Hepatocyte (in vitro differentiated cells): ENCODE data around the gene CDC20B. TPM values are rescaled to one million over a fixed set of nuclear protein-coding genes. Genes with fewer than 3 reads are reported as not detected.

Source experiments
- DNase-seq: peaks from one replicate; pipeline ENCODE4 v3.0.0-alpha.2; 2016; ENCODE audit warnings: low spot score
- H2AFZ ChIP-seq: fragments of 200-600 bp; sonication (generic); 2 replicates; pipeline ENCODE4 v1.6.0; 2016; ENCODE audit warnings: antibody characterized with exemption, mild to moderate bottlenecking
- H3K27ac ChIP-seq: fragments of 200-600 bp; sonication (generic); 2 replicates; pipeline ENCODE4 v1.5.1; 2016; ENCODE audit warnings: mild to moderate bottlenecking
- H3K27me3 ChIP-seq: fragments of 200-600 bp; sonication (generic); 2 replicates; pipeline ENCODE4 v1.6.1; 2016
- H3K36me3 ChIP-seq: fragments of 200-600 bp; sonication (generic); replicated peaks from 2 replicates; pipeline ENCODE4 v1.5.1; 2016; ENCODE audit warnings: low read depth; ENCODE audit not compliant: insufficient read depth
- H3K4me1 ChIP-seq: fragments of 200-600 bp; sonication (generic); 2 replicates; pipeline ENCODE4 v1.5.1; 2016; ENCODE audit warnings: mild to moderate bottlenecking, moderate library complexity; ENCODE audit not compliant: insufficient read depth
- H3K4me2 ChIP-seq: fragments of 200-600 bp; sonication (generic); 2 replicates; pipeline ENCODE4 v1.6.0; 2016
- H3K4me3 ChIP-seq: fragments of 200-600 bp; sonication (generic); 2 replicates; pipeline ENCODE4 v1.5.1; 2016; ENCODE audit warnings: mild to moderate bottlenecking
- H3K79me2 ChIP-seq: fragments of 200-600 bp; sonication (generic); 2 replicates; pipeline ENCODE4 v1.6.0; 2017; ENCODE audit warnings: mild to moderate bottlenecking
- H3K9me2 ChIP-seq: fragments of 200-600 bp; sonication (generic); replicated peaks from 2 replicates; pipeline ENCODE4 v1.6.0; 2017; ENCODE audit warnings: mild to moderate bottlenecking; ENCODE audit not compliant: insufficient read depth
- H3K9me3 ChIP-seq: fragments of 200-600 bp; sonication (generic); 2 replicates; pipeline ENCODE4 v1.5.1; 2016; ENCODE audit warnings: low read depth, mild to moderate bottlenecking
- H4K20me1 ChIP-seq: fragments of 200-600 bp; sonication (generic); 2 replicates; pipeline ENCODE4 v1.6.0; 2016; ENCODE audit warnings: mild to moderate bottlenecking; ENCODE audit not compliant: insufficient read depth, poor library complexity, severe bottlenecking
- EZH2 ChIP-seq: fragments of 200-600 bp; sonication (generic); IDR thresholded peaks from 2 replicates; pipeline ENCODE4 v1.6.1; 2016; ENCODE audit warnings: antibody characterized with exemption, mild to moderate bottlenecking, borderline replicate concordance
- EZH2phosphoT487 ChIP-seq: fragments of 200-600 bp; sonication (generic); IDR thresholded peaks from one replicate; pipeline ENCODE4 v1.6.1; 2018; ENCODE audit warnings: antibody characterized with exemption, mild to moderate bottlenecking, low read depth, moderate library complexity; ENCODE audit not compliant: unreplicated experiment, severe bottlenecking
- WGBS: methylation state at CpG from one replicate; pipeline ENCODE4 v1.1.6; 2016; ENCODE audit warnings: low lambda C conversion rate; ENCODE audit errors: missing lambda C conversion rate; 5-methylcytosine and 5-hydroxymethylcytosine counted together
- polyA plus RNA-seq: library from polyadenylated mRNA; unstranded; fragments of >200 nt; fragmentation: Nextera tagmentation; extraction: Ambion mirVana; gene quantifications from 2 replicates; pipeline ENCODE4 v1.2.1, GENCODE V29; 2016
- total RNA-seq: library from RNA; depleted of rRNA; stranded (reverse); fragments of >200 nt; gene quantifications from 2 replicates; pipeline ENCODE4 v1.2.3, GENCODE V29; 2014
- TF ChIP-seq, protein P1 (sequence below): fragments of 200-600 bp; sonication (generic); IDR thresholded peaks from 2 replicates; pipeline ENCODE4 v1.5.1; 2016; ENCODE audit warnings: antibody characterized with exemption, mild to moderate bottlenecking; ENCODE audit not compliant: poor library complexity

Gene CDC20B
- total and polyA plus RNA-seq, 2 experiments from 2014 or later: 0.30 TPM; not detected in 1

DNA sequence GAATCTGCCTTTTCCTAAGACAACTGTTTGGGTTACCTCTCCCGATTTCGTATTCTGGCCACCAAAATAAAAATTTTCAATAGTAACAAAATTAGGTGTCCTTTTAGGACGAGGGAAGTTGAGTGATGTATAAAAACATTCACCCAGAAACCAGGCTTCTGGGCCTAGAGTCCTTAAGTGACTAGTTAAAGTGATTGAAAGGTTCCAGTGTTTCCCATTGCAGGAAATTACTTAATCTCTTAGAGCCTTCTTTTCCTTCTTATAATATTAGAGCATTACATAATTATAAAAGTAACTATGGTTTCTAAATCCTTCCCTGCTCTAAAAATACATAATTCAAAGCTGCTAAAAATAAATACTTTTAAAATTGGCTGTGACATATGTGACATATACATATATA lies 46.8 kb upstream of the CDC20B start:
- Histone ChIP-seq H3K9me3 (no peaks in the 10 kb centered on the region), H3K36me3 (no peaks in the 10 kb centered on the region), H3K9me2 (no peaks in the 10 kb centered on the region), H3K27ac (no peak overlapping the region), H3K4me1 (peaks cover 16% of the 10 kb centered on the region), H2AFZ (no peak overlapping the region), H3K79me2 (no peaks in the 10 kb centered on the region), H4K20me1 (no peaks in the 10 kb centered on the region), H3K4me2 (no peak overlapping the region), H3K27me3 (peaks cover 66% of the 10 kb centered on the region), H3K4me3 (no peak overlapping the region)
- TF ChIP-seq EZH2: peak; percentile 10
- TF ChIP-seq, protein P1, sequence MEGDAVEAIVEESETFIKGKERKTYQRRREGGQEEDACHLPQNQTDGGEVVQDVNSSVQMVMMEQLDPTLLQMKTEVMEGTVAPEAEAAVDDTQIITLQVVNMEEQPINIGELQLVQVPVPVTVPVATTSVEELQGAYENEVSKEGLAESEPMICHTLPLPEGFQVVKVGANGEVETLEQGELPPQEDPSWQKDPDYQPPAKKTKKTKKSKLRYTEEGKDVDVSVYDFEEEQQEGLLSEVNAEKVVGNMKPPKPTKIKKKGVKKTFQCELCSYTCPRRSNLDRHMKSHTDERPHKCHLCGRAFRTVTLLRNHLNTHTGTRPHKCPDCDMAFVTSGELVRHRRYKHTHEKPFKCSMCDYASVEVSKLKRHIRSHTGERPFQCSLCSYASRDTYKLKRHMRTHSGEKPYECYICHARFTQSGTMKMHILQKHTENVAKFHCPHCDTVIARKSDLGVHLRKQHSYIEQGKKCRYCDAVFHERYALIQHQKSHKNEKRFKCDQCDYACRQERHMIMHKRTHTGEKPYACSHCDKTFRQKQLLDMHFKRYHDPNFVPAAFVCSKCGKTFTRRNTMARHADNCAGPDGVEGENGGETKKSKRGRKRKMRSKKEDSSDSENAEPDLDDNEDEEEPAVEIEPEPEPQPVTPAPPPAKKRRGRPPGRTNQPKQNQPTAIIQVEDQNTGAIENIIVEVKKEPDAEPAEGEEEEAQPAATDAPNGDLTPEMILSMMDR: no peak
- TF ChIP-seq EZH2phosphoT487: no peak
- DNase-seq: no peak
- 89% methylated on average over 3 of the region's 3 CpGs for whole genome bisulfite sequencing

DNA sequence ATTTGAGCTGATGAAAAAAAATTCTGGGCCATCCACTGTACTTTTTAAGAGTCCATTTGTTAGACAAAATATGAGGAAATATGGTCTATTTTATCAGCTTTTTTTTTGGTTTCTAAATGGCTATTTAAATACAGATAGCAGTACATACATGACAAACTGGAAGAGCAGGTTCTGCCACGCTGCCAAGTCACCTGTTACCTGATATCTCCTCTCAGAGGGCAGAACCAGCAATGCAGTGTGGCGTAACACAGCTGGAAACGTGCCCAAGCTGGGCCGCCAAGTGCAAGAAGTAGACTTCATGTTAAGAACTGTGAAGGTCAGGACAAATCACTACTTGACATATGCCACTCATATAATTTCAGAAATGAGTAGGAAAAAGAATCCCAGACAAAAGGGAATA lies 46.0 kb upstream of the CDC20B start:
- H3K9me2 ChIP-seq: no peaks in the 10 kb centered on the region
- no peak overlapping the region for H3K4me2 ChIP-seq

DNA sequence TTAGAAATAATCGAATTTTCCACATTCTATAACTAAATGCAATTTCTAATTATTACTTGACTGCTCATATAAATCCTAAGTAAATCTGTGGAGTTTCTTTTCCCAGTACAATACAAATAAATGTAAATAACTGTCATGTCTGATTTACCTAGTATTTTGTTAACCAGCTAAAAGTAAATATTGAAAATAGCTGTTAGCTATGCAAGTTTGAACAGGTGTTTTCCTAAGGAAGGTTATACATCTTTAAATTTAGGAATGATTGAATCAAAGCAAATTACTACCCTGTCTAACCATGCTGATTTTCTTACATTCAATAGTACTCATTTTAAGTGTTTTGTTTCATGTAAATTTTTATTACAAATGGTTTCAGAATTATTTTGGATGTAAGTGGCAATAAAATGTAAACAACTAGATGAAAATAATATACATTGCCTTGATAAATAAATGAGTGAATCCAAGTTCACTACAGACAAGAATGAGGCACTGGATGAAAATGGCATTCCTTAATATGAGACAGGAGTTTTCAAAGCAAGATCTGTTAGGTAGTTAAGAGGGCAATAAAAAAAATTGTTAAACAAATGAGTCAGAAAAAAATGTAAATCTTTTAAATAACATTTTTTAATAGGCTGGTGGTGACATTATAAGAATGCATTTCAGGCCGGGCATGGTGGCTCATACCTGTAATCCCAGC lies 38.4 kb upstream of the CDC20B start:
- H3K36me3 ChIP-seq: no peaks in the 10 kb centered on the region
- H3K4me1 ChIP-seq: no peaks in the 10 kb centered on the region
- no peaks in the 10 kb centered on the region for H4K20me1 ChIP-seq
- DNase-seq: no peak
- H3K9me2 ChIP-seq: no peaks in the 10 kb centered on the region
- H3K27ac ChIP-seq: no peak overlapping the region
- WGBS: 62% methylated on average over 2 of the region's 2 CpGs
- H3K27me3 ChIP-seq: peaks cover 17% of the 10 kb centered on the region
- H3K79me2 ChIP-seq: no peaks in the 10 kb centered on the region
- no peak overlapping the region for H3K4me3 ChIP-seq
- H2AFZ ChIP-seq: no peak overlapping the region
- no peak overlapping the region for H3K4me2 ChIP-seq
- H3K9me3 ChIP-seq: no peaks in the 10 kb centered on the region
- TF ChIP-seq, protein P1: no peak
- no peak for TF ChIP-seq EZH2phosphoT487
- no peak for TF ChIP-seq EZH2

More for the DNA sequence above, 46.0 kb upstream of the CDC20B start:
- no peak for TF ChIP-seq EZH2phosphoT487
- no peak for TF ChIP-seq EZH2
- TF ChIP-seq, protein P1: no peak
- DNase-seq: peak; percentile 76
- Histone ChIP-seq H3K79me2 (no peaks in the 10 kb centered on the region), H2AFZ (no peak overlapping the region), H3K36me3 (no peaks in the 10 kb centered on the region), H3K27ac (no peak overlapping the region), H3K9me3 (no peaks in the 10 kb centered on the region), H4K20me1 (no peaks in the 10 kb centered on the region), H3K4me1 (peaks cover 16% of the 10 kb centered on the region), H3K4me3 (no peak overlapping the region), H3K27me3 (peaks cover 58% of the 10 kb centered on the region)
- 58% methylated on average over 4 of the region's 4 CpGs for WGBS
